Calu3 (cell line): Measurements from ENCODE around the gene MNT. TPM values are rescaled to one million over a fixed set of nuclear protein-coding genes. Genes with fewer than 3 reads are reported as not detected.

Experiments used
- BruUV-seq: library from RNA; stranded (reverse); fragments of 400-500 nt; replicated peaks from 2 replicates; lab custom pipeline; 2021; lab: Mats Ljungman, UMichigan
- CTCF ChIA-PET: fragments of 300-600 bp; sonication (Branson Sonifier 250); formaldehyde crosslinking; loops from one replicate; lab custom pipeline; 2022; ENCODE audit warnings: antibody characterized with exemption; lab: Charles Lee
- DNase-seq: peaks from one replicate; pipeline ENCODE4 v3.0.0; 2022
- H3K27ac Mint-ChIP-seq: one replicate; pipeline ENCODE4 v1.8.0; 2022; ENCODE audit warnings: mixed read lengths; ENCODE audit not compliant: unreplicated experiment
- H3K27me3 Mint-ChIP-seq: one replicate; pipeline ENCODE4 v1.8.0; 2022; ENCODE audit warnings: mixed read lengths; ENCODE audit not compliant: unreplicated experiment
- H3K36me3 Mint-ChIP-seq: one replicate; pipeline ENCODE4 v1.8.0; 2022; ENCODE audit warnings: mild to moderate bottlenecking, moderate library complexity, mixed read lengths; ENCODE audit not compliant: insufficient read depth, unreplicated experiment
- H3K4me1 Mint-ChIP-seq: one replicate; pipeline ENCODE4 v1.8.0; 2022; ENCODE audit warnings: mild to moderate bottlenecking, low read depth, mixed read lengths; ENCODE audit not compliant: unreplicated experiment
- H3K4me3 Mint-ChIP-seq: one replicate; pipeline ENCODE4 v1.8.0; 2022; ENCODE audit warnings: mild to moderate bottlenecking, low read depth, moderate library complexity, mixed read lengths; ENCODE audit not compliant: unreplicated experiment
- H3K9me3 Mint-ChIP-seq: one replicate; pipeline ENCODE4 v1.8.0; 2022; ENCODE audit warnings: low read depth, mixed read lengths; ENCODE audit not compliant: unreplicated experiment
- CTCF ChIP-seq: fragments of 200-600 bp; IDR thresholded peaks from one replicate; pipeline ENCODE4 v1.8.0; 2022; ENCODE audit warnings: antibody characterized with exemption; ENCODE audit not compliant: unreplicated experiment
- intact Hi-C: fragments of 100-400 bp; cut with micrococcal nuclease; formaldehyde crosslinking; loops from one replicate; pipeline ENCODE4 v1.10.0; 2022; ENCODE audit not compliant: unreplicated experiment
- total RNA-seq: library from RNA; stranded (reverse); gene quantifications from 2 replicates; pipeline ENCODE4 v1.2.3, GENCODE V29; 2022

MNT gene
- total RNA-seq, 1 experiment from 2014 or later, result 32.1 TPM

GRCh38 chr17:2397247-2398171 is 3.4 kb downstream of the MNT start:
- Mint-ChIP-seq H3K9me3 (no peaks in the 10 kb centered on the region), H3K4me1 (peaks cover 18% of the 10 kb centered on the region), H3K27ac (peak overlapping the region; percentile 57), H3K27me3 (no peaks in the 10 kb centered on the region), H3K36me3 (peaks cover 93% of the 10 kb centered on the region), H3K4me3 (peak overlapping the region; percentile 94)
- no peak for TF ChIP-seq CTCF
- DNase-seq, result no peak
- CTCF ChIA-PET, result interaction anchor here (1.3 to 1.7 kb wide), 2 partner anchors 15 to 18 kb away, joined by 3 to 6 read pairs; no protein-coding TSS in a partner anchor
- intact Hi-C loops, result loop anchor here (2.0 kb wide), 1 partner anchor 19 kb away; no protein-coding TSS in a partner anchor
- TSS peak; percentile 14 for BruUV-seq

DNA sequence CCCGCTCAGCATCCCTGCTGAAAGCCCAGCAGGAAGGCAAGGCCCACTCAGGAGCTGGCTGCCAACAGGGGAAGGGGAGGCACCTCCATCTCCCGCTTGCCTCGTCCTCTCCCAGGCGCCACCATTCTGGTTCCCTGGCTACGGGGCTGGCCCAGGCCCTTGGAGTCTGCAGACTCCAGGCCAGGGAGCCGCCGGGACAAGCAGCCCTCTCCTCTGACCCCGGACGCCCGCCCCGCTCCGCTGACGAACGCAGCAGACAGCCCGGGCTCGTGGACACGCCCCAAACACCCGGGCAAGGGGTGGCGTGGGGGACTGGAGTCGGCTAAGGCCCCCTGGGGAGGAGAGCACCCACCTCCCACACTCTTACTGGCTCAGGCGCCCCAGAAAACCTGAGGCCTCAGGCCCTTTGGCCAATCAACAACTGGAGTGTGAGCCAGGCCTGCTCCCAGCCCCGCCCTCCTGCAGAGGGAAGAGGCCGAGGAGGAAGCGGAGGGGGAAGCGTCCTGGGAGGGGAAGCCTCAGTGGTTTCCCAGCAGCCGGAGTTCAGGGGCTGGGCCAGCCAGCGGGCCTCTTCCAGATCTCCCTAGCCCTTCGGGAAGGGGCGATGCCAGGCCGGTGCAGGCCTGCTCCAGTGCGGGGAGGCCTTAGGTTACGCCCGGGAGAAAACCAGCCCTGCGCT is 4.2 kb downstream of the MNT start:
- Mint-ChIP-seq H3K36me3 (peaks cover 98% of the 10 kb centered on the region), H3K9me3 (no peaks in the 10 kb centered on the region), H3K27me3 (no peaks in the 10 kb centered on the region), H3K4me1 (peaks cover 26% of the 10 kb centered on the region), H3K4me3 (peak overlapping the region; percentile 94), H3K27ac (peak overlapping the region; percentile 57)
- intact Hi-C loops, result loop anchor here (2.0 kb wide), 1 partner anchor 20 kb away; no protein-coding TSS in a partner anchor
- CTCF ChIA-PET, result no interaction called here
- no peak for TF ChIP-seq CTCF
- no TSS peak for BruUV-seq
- peak; percentile 89 for DNase-seq

DNA sequence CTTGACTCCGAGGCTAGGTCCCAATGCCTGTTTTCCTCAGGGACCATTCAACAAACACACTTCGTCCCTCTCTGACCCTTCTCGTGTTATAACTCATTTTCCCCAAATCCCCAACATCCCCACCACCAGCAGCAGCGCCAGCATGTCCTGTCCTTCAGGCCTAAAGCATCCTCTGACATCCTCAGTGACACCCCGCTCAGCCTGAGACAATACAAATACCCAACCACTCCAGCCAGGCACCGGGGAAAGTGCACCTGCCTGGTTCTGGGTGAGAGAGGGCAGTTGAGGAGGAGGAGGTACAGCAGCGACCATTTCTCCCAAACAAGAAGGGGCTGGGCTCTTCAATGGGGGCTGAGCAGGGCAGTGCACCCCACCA is 4.7 kb downstream of the MNT start:
- CTCF ChIA-PET, result no interaction called here
- TF ChIP-seq CTCF, result no peak
- H3K4me3 Mint-ChIP-seq, result peak overlapping the region; percentile 94

More for the DNA sequence above, 4.7 kb downstream of the MNT start:
- Mint-ChIP-seq H3K9me3 (no peaks in the 10 kb centered on the region), H3K4me1 (peaks cover 30% of the 10 kb centered on the region), H3K27ac (peak overlapping the region; percentile 57), H3K36me3 (peaks cover 93% of the 10 kb centered on the region), H3K27me3 (no peaks in the 10 kb centered on the region)
- intact Hi-C loops, result loop anchor here (2.0 kb wide), 1 partner anchor 21 kb away; no protein-coding TSS in a partner anchor
- DNase-seq, result no peak
- no TSS peak for BruUV-seq
